ENCODE data around the gene CLCN7.

The CLCN7 gene, protein sequence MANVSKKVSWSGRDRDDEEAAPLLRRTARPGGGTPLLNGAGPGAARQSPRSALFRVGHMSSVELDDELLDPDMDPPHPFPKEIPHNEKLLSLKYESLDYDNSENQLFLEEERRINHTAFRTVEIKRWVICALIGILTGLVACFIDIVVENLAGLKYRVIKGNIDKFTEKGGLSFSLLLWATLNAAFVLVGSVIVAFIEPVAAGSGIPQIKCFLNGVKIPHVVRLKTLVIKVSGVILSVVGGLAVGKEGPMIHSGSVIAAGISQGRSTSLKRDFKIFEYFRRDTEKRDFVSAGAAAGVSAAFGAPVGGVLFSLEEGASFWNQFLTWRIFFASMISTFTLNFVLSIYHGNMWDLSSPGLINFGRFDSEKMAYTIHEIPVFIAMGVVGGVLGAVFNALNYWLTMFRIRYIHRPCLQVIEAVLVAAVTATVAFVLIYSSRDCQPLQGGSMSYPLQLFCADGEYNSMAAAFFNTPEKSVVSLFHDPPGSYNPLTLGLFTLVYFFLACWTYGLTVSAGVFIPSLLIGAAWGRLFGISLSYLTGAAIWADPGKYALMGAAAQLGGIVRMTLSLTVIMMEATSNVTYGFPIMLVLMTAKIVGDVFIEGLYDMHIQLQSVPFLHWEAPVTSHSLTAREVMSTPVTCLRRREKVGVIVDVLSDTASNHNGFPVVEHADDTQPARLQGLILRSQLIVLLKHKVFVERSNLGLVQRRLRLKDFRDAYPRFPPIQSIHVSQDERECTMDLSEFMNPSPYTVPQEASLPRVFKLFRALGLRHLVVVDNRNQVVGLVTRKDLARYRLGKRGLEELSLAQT

DNA sequence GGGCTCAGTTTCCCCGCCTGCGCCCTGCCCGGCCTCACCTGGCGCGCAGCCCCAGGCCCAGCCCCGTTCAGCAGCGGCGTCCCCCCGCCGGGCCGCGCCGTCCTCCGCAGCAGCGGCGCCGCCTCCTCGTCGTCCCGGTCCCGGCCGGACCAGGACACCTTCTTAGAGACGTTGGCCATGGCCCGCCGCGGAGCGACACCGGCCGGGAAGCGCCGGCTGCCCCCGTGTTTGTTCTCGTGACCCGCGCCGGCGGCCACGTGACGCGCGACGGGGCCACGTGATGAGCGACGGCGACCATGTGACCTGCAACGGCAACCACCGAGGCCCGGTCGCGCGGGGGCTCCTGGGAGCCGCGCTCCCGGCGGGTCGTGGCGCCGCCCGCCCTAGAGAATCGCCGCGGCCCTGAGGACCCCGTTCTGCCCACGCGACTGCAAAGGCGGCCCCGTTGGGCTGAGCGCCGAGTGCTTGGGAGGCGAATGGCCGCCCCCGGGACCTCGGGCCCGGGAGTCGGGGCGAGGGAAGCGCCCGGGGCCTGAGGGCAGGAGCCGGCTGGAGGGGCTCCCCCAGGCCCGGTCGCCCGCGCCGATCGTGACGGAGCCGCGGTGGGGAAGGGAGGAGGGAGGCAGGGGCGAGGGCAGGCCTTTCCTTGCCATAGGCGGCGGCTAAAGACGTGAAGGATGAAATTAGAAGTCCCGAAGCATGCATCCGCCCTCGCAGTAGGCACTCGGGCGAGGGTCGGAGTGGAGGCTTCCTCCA is at the start of gene CLCN7:
Gene CLCN7 (minus strand): TSS at position 233 of the 756 bp plus-strand sequence. CDS start 54 bp downstream, at position 179.
- DNase-seq, result peak; percentile 92

DNA sequence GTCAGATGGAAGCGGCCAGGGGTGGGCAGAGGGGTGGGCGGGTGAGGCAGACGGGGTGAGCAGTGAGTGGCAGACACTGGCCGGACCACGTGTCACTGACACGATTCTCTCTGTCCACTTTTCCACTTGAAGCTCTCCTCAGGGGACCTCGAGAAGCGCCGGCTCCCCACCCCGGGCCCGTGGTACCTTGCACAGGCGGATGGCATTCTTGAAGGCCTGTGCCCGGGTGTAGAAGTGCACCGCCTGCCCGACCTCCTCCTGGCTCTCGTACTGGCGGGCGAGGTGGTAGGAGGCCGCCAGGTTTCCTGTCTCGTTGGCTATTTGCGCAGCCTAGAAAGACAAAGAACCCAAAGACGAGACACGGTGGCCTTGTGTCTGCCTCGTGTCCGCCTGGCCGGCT is 49.5 kb upstream of the CLCN7 start:
- DNase-seq, result no peak

DNA sequence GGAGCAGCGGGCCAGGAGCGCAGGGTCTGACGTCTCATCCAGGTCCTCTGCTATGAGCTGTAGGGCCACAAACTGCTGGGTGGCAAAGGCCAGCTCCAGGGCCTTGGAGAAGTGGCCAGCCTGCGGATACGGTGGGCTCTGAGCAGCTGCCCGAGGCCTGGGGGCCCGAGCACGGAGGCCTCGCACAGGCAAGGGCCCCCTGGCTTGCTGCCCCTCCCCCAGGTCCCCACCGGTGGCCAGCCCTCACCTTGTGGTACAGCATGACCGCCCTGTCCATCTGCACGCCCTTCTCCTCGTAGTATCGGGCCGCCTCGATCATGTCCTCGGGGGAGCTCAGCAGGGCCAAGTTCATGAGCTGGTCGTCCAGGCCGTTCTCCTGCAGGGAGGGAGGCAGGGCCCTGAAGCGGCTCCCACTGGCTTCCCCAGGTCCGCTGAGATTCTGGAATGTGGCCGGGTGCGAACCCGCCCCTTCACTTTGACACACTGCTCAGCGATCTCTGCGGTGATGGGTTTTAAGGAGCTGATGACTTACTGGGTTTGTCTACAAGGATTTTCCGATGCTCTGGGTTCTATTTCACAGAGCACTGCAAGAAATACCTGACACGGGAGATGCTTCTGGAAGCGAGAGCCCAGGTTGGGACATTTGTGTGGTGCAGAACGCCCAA is 48.9 kb upstream of the CLCN7 start:
- DNase-seq, result no peak

DNA sequence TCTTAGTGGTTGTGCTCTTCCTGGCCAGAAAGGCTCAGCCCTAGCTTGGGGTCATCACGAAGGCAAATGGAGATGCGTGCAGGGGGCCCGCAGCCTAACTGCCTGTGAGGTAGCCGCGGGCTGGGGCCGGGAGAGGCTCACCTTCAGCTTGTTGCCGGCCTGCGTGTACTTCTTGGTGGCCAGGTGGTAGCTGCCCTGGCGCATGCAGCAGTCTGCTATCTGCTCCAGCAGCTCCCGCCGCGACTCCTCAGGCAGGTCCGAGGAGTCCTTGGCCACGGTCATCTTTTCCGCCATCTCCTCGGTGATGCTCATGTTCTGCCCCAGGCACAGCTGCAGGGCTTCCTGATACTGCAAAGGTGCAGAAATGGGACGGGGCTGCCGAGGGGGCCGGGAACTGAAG is 45.6 kb upstream of the CLCN7 start:
- DNase-seq, result no peak

DNA sequence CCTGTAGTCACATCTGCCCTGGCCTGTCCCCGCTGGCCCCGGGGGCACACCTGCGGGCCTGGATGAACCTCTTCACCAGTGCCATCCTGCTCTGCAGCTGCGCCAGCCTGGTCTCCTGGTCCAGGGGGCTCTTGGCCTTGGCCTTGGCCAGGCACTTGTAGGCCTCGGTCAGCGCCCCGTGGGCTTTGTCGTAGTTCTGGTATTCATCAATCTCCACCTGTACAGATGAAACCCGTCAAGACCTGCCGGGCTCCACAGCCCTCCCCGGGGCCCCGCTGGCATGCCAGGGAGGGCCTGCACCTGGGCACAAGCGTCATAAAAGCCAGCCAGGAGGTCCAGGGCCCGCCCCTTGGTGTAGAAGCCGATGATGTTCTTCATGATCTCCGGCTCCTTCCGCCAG is 45.0 kb upstream of the CLCN7 start:
- DNase-seq, result no peak

DNA sequence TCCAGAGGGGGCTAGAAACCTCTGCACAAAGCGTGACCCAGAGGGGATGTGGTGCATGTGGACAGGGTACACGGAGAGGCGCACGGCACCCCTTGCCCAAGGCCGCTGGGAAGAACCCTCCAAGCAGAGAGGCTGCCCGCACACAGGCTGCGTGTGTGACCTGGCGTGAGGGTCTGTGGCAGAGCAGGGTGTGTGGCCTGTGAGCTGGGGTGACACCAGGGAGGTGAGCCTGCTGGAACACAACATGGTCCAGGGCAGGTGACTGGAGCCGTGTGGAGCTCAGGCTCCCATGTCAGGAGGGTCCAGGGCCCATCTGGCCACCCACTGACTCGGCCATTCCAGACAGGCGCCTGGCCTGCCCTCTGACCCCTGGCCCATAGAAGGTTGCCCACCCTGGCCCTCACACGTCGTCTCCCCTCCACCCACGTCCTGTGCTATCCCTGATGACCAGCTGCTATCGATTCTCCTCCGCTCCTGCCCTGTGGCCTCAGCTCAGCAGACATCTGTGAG is 43.9 kb upstream of the CLCN7 start:
- no peak for DNase-seq

DNA sequence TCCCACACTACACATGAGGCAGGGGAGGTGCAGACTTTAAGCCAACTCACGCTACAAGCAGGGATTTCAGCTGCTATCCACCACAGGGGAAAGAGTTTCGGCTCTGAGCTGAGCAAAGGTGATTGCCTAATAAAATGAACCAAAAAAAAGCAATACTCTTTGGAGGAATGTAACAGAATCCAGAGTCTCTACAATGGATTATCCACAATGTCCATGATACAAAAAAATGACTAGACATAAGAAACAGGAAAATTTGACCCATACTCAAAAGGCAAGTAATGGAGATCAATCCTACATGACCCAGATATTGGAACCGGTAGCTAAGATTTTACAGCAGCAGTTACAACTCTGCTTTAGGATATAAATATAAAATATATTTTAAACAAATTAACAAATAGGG is 39.7 kb upstream of the CLCN7 start:
- DNase-seq, result no peak

DNA sequence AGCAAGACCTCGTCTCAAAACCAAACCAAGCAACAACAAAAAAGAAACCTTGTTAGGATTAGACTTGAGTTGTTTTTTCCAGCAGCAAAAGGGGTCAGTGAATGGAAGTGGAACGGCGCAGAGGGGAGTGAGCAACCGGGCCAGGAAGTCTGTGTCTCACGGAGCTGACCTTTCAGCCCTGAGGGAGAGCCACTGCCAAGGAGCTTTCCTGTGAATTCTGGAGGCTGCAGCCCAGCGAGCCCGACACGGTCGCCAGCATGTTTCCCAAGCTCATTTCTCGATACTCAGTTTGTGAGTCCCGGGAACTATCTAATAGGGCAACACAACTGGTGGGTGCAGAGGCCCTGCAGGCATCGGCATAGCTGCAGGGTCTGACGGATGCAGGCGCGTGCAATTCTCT is 37.9 kb upstream of the CLCN7 start:
- no peak for DNase-seq

DNA sequence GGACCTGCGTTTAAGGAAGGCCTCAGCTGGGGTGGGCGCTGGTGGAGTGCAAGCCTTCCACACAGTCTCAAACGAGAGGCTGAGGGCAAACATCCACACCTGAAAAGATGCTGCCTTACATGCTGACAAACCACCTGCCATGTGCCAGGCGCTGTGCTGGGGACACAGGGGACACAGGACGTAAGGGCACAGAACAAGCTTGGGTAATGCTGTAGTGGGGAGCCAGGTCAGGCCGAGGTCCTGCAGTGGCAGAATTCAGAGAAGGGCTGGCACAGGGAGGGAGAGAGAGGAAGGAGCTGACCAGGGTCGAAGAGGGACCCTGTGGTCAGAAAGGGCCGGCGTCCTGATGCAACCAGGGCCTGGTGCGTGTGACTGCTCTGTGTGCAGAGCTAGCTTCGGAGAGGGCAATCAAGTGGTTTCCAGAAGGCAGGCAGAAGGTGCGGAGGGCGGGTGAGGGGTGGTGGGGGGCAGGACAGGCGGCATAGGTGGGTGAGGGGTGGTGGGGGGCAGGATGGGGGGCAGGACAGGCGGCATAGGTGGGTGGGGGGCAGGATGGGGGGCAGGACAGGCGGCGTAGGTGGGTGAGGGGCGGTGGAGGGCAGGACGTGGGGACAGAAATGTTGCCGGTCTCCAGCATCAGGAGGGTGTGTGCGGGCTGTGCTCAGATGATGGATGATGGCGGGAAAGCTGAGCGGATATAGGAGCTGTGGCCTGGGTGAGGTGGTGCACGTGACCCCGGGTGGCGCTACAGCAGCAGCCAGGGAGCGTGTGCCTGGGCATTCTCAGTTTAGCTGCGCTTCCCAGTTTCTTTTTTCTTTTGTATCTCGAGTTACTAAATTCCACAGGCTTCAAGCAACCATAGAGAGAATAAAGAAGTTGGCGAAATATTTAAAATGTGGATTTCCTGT is 37.1 kb upstream of the CLCN7 start:
- no peak for DNase-seq

DNA sequence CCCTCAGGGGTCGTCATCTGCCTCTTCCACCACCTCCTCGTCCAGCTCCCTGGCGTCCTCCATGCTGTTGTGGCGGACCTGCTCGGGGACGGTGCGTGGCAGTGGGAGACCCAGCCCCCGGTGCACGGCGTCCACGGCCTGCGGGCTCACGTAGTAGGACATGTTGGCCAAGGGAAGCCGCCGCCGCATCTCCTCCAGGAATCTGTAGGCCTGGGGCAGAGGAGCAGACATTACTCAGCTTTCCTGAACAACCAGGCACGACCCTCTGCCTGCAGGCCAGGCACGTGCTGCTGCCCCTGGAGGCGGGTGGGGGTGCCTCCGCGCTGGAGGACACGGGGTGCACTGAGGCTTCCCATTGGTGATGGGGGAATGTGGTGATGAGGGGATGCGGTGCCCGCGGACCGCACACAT is 36.1 kb upstream of the CLCN7 start:
- DNase-seq, result no peak

DNA sequence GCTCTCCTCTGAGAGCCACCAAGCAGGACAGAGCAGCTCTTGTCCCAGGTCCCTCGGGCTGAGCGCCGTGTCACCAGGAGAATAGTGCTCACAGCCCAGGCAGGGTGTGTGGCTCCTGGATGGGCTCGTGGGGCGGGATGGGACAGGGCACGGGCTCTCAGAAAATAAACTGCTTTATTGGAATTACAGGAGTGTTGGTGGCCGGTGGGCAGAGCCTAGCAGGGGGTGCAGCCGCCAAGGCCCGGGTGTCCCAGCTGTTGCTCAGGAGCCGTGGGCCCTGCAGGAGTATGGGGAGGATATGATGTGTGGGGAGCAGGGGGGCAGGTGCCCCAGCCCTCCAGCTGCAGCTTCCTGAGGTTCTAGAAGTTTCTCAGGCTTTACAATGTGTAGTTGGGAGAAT is 35.4 kb upstream of the CLCN7 start:
- no peak for DNase-seq

DNA sequence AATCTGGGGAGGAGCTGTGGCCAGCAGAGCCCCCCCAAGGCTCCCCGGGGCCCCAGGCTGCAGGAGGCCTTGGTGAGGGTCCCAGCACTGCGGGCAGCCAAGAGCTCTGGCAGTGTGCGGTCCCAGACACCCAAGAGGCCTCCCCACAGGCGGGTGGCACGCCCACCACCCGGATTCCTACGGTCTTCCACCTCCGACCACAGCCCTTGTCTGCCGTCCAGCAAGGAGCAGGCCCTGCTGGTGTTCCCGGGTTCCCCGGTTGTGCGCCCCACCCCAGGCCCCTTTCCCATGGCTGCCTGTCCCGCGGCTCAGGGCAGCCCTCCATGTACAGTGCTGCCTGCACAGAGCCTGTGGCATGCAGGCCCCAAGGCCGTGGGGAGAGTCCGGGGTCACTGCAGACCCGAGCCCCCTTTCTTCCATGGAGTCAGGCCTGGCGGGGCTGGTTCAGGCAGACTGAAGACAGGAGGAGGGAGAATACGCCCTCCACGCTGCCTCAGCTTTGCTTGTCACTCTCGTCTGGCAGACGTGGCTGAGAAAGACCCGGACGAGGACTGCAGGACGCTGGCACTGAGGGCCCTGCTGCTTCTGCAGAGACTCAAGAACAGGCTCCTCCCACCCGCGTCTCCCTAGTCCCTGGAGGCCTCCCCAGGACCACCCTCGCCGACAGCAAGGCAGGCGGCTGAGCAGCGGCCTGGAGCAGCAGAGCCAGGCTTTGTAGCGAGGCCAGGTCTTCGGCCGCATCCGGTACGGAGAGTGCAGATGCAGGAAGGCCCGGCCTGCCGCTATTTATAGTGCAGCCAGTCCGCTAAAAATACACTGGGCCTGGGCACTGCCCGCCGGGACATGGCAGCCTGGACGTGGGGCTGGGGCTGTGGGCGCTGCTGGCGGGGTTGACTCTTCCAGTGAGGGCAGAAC is 34.7 kb upstream of the CLCN7 start:
- DNase-seq, result no peak

DNA sequence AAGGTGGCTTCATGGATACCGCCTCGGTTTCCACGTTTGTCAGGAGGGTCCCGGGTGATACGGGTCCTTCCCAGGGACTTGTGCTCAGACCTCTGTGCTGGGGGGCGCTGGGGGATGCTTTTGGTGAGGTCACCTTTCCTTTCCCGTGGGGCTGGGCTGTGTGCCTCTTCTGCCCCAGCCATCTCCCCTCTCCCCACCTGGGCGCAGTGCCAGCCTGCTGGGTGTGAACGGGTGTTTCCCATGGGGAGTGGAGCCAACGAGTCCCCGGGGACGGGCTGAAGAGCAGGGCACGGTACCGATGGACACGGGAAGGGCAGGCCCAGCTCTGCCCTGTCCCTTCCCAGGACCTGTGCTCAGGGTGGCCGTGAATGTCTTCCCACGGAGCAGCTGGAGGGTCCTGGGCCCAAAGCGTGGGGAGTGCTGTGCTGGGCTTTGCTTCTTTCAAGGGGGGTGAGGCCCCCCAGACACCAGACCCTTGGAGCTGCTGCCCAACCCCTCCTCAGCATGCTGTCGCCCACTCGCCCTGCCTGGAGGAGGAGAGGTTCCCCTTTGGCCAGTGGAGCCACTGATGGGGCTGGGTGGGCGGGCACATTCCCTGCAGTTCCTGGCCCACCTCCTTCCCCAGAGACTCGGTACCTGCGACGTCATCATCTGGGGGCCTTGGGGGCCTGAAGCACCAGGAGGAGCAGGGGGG is 33.8 kb upstream of the CLCN7 start:
- DNase-seq, result no peak

DNA sequence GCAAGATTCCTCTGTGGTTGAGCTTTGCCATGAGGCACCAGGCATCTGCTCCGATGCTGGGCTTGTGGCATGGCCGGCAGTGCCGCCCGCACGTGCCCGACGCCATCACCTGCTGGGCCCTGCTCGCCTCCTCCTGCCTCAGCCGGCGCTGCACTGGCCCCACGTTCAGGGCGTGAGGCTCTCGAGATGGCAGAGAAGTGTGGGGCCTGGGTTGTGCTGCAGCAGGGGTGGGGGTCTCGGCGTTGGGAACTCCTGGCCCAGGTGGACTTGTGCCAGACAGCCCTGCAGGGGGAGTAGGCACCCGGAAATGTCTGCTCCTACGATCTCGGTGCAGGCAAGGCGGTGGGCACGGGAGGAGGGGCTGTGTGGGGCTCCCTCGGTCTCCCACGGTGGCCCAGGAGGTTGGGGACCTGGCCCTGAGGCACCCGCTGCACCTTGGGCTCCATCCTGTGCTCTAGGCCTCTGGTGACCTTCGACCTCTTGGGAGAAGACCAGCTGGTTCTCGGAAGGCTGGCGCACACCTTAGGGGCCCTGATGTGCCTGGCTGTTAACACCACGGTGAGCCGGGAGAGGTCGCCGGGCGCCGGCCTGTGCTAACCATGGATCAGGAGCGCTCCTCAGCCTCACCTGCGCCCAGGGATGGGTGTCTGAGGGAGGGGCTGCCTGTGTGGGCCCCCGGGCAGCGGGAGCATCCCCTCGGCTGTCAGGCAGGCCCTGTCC is 31.8 kb upstream of the CLCN7 start:
- DNase-seq, result no peak

DNA sequence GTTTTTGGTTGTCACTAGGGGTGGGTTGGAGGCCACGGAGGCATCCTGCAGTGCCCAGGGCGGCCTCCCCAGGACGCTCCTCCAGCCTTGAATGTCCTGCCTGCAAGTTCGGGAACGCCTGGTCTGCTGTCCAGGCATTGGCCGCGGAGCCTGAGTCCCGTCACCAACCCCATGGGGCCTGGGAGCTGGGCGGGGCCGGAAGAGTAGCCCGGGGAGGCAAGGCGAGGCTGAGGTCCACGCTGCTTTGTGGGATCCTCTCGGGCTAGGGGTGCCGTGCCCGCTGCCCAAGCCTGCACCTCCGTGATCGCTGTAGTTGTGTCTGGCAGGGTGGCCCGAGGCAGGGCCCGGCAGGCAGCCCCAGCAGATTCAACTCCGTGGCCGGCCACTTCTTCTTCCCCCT is 31.1 kb upstream of the CLCN7 start:
- no peak for DNase-seq

DNA sequence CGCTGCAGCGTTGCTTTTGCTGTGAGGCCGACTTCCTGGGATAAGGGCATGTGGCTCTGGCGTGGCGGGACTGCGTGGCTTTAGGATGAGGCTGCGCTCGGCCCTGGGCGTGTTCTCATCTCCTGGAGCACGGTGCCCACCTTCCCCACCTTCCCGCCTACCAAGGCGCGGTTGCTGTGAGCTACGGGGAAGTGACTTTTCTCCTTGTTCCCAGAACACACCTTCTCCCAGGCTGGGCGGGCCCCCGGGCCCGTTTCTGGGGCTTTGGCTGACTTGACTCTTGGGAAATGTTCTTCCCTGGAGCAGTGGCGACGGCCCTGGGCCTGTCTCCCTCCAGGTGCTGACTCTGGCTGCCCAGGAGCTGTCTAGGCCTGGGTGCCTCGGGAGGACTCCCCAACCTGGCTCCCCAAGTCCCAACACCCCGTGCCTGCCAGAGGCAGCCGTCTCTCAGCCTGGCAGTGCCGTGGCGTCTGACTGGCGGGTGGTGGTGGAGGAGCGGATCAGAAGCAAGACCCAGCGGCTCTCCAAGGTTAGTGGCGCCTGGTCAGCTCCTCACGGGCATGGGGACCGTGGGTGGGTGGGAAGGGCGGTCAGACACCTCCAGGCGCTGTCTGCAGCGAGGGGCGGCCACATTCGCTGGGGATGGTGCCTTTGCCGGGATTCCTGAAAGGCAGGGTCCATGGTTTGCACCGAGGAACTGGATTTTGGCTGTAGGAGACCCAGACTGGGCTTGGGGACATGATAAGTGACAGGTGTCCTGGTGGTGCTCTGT is 30.4 kb upstream of the CLCN7 start:
- DNase-seq, result no peak

DNA sequence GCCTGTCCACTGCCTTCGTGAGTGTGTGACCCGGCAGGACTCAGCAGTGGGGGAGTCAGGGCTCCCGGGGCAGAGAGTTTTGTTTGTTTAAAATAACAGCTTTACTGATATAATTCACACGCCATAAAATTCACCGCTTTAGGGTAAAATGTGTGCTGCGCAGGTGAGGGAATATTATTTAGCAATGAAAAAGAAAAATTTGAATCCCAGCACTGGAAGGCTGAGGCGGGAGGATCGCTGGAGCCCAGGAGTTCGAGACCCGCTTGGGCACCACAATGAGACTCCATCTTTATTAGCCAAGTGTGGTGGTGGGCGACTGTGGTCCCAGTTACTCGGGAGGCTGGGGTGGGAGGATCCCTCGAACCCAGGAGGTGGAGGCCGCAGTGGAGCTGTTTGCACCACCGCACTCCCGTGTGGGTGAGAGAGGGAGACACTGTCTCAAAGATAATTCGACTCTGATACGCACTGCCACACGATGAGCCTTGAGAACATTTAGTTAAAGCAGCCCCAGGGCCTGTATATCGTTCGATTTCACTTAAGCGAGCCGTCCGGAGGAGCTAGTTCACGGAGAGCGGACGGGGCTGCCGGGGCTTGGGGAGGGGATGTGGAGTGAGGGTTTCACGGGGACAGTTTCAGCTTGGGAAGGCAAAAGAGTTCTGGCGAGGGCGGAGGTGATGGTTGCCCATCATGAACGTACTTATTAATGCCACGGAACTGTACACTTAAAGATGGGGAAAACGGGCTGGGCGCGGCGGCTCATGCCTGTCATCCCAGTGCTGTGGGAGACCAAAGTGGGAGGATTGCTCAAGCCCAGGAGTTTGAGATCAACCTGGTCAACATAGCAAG is 28.5 kb upstream of the CLCN7 start:
- DNase-seq, result no peak
